Inferior parietal cortex (tissue), 1 donor: ENCODE measurements around the gene SYF2.
A peak's percentile ranks its signal among the peaks of the same experiment; 100 is the strongest.

ENCODE experiments used
- DNase-seq: peaks from one replicate; pipeline ENCODE4 v3.0.0-alpha.2; 2016; ENCODE audit errors: extremely low spot score

SYF2 gene

GRCh38 chr1:25184001-25184762 lies 48.1 kb downstream of the SYF2 start:
- DNase-seq = no peak

GRCh38 chr1:25183126-25183980 lies 48.9 kb downstream of the SYF2 start:
- no peak for DNase-seq

GRCh38 chr1:25182629-25183028 lies 49.7 kb downstream of the SYF2 start:
- no peak for DNase-seq

GRCh38 chr1:25180996-25181395 lies 51.3 kb downstream of the SYF2 start:
- DNase-seq = no peak

- no peak for DNase-seq
Measured at GRCh38 chr1:25178917-25179561, 53.3 kb downstream of the SYF2 start.

- peak; percentile 64 for DNase-seq
Measured at GRCh38 chr1:25174730-25175612, 57.3 kb downstream of the SYF2 start.

GRCh38 chr1:25174363-25174729 lies 58.0 kb downstream of the SYF2 start:
- no peak for DNase-seq

GRCh38 chr1:25173809-25174340 lies 58.4 kb downstream of the SYF2 start:
- DNase-seq = no peak
